WI38 (cell line): ENCODE data around the gene SASH1.

ENCODE experiments used
- H3K4me3 ChIP-seq: 2 replicates; pipeline ENCODE4 v1.5.1; 2011; ENCODE audit warnings: low read depth, mild to moderate bottlenecking, control low read depth, low read length
- TF ChIP-seq, protein P1 (sequence below): IDR thresholded peaks from 2 replicates; pipeline ENCODE4 v1.5.1; 2012; ENCODE audit warnings: low read depth, mild to moderate bottlenecking, control low read depth, low read length

SASH1 gene

DNA sequence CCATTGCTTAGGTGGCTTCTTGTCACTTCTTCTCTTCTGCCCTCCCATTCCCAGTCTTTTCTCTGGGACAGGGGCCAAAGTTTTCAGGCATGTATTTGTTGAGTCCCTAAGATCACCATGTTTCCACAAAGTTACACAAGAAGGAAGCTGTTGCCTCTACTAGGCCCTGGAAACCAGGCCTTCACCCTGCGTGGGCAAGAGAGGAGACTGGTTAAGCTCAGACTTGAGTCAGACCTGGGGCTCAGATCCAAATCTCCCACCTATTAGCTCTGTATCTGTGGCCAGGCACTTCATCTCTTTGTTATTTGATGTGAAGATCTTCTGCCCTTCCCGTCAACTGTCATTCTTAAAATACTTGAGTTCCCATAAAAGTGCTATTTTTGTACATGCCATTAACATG is 154.6 kb downstream of the SASH1 start:
- TF ChIP-seq, protein P1, sequence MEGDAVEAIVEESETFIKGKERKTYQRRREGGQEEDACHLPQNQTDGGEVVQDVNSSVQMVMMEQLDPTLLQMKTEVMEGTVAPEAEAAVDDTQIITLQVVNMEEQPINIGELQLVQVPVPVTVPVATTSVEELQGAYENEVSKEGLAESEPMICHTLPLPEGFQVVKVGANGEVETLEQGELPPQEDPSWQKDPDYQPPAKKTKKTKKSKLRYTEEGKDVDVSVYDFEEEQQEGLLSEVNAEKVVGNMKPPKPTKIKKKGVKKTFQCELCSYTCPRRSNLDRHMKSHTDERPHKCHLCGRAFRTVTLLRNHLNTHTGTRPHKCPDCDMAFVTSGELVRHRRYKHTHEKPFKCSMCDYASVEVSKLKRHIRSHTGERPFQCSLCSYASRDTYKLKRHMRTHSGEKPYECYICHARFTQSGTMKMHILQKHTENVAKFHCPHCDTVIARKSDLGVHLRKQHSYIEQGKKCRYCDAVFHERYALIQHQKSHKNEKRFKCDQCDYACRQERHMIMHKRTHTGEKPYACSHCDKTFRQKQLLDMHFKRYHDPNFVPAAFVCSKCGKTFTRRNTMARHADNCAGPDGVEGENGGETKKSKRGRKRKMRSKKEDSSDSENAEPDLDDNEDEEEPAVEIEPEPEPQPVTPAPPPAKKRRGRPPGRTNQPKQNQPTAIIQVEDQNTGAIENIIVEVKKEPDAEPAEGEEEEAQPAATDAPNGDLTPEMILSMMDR, result no peak
- no peak overlapping the region for H3K4me3 ChIP-seq

DNA sequence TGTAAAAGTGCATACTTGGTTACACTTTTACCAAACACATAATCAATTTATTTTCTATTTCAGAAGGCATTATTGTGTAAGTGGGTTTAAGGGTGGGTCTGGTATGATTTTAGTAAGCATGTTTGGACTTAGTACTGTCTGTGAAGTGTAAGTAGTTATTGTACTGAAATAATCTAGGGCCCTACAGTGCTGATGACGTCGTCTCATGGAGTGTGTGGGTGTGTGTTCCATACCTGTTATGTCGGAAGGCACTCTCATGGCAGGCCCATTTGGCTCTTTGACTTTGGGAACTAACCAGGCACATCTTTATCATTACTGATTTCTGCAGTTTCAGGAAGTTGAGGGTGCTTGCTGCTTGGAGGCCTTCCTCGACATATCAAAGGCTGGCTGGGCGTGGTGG is 155.1 kb downstream of the SASH1 start:
- no peak overlapping the region for H3K4me3 ChIP-seq
- TF ChIP-seq, protein P1, result no peak

DNA sequence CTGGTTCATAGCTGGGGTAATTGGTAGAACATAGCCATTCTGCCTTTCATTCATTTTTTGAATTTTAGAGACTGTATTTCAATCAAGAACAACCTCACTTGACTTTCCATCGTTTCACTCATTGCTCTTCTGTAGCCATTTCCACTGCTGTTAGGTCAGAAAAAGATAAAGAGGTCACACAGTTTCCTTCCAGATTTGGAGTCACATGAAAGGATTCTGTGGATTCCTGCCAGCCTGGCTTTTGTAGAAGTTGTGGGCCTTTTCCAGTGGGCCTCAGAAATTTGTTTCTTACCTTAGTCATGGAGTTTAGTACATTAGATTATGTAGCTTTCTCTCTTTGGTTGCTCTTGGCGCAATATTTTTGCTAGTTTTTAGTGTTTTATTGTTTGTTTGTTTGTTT is 157.8 kb downstream of the SASH1 start:
- TF ChIP-seq, protein P1, result no peak

DNA sequence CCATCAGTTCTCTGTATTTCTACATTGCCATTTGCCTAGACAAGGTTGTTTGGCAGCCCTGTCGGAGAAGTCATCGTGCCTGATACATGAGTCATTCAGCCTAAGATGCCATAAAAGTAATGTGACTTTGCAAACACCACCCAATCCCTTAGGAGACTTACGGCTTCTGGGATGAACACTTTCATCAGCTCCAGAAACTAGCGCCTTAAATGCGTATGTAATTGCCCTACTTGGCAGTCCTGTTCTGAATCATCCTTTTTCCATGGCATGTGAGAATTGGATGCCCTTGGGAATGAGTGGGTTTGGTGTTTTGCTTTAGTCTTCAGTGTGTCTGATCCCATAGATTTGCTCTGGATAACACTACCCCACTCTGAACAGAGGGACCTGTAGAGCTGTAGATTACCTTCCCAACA is 158.5 kb downstream of the SASH1 start:
- TF ChIP-seq, protein P1, result no peak
- no peak overlapping the region for H3K4me3 ChIP-seq

More for the DNA sequence above, 157.8 kb downstream of the SASH1 start:
- H3K4me3 ChIP-seq, result no peak overlapping the region

DNA sequence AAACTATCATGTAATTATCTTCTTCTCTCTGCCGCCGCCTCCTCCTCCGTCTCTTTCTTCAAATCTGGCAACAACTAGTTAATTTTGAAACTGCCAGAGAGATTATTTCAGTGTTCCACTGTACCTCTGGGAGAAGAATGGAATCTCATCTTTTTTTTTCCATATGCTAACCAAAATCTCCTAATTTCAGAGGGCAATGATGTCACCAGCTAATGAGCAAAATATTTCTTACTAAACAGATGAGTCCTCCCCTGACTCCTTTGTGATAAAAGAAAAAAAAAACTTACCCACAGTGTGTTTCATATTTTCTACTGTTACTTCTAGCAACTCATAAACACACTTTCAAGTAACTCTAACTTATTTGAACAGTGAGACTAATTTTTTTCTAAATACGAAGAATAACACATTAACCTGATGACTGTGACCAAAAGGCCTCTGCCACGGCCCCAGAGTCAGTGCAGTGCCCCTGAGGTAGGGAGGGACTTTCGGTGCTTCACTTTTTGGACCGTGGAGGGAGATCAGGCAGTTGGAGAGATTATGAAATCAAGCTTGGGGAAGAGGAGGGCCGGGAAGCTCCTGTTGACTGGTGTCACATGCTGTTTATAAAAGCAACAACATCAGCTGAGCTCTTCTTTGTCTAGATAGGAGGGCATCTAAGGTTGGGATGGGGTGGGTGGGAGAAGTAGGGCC is 159.6 kb downstream of the SASH1 start:
- TF ChIP-seq, protein P1, result no peak
- no peak overlapping the region for H3K4me3 ChIP-seq

DNA sequence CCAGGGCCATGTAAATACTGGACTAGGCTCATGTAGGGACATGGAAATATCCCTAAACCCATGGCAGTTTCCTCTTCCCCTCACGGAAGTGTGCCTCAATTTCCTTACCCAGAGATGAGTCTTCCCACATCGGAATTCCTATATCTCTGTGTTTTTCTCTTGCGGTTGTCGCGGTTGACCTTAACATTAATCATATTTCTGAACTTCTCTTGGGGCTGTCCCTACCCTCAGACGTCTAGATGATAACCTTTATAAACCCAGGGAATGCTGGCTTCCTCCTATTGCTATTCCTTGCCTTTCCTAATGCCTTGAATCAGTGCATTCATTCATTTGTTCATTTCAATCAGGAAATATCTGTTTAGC is 160.1 kb downstream of the SASH1 start:
- H3K4me3 ChIP-seq, result no peak overlapping the region

DNA sequence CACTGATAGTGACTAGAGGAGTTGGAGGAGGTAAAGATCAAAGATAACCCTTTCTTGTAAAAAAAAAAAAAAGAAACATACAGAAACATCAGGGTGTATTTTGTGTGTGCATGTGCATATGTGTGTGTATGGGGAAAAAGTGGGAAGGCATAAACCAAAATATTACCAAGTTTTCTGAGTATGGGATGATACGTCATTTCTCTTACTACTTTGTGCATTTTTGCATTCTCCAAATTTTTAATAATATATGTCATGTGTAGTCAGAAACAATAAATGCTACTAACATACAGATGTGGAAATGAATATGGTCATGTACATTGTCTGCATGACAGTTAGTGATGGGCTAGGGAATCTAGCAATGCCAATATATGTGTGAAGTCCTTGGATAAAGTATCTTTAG is 161.1 kb downstream of the SASH1 start:
- H3K4me3 ChIP-seq, result no peak overlapping the region
- TF ChIP-seq, protein P1, result no peak

More for the DNA sequence above, 160.1 kb downstream of the SASH1 start:
- TF ChIP-seq, protein P1, result no peak
